ENCODE measurements around the gene KCNIP1. TPM values are rescaled to one million over a fixed set of nuclear protein-coding genes. Genes with fewer than 3 reads are reported as not detected.

KCNIP1 gene
- total and polyA plus RNA-seq, 2 of the 13 experiments (the other 11 are each of a cell fraction or from before 2014, with no cell fraction given) = not detected

DNA sequence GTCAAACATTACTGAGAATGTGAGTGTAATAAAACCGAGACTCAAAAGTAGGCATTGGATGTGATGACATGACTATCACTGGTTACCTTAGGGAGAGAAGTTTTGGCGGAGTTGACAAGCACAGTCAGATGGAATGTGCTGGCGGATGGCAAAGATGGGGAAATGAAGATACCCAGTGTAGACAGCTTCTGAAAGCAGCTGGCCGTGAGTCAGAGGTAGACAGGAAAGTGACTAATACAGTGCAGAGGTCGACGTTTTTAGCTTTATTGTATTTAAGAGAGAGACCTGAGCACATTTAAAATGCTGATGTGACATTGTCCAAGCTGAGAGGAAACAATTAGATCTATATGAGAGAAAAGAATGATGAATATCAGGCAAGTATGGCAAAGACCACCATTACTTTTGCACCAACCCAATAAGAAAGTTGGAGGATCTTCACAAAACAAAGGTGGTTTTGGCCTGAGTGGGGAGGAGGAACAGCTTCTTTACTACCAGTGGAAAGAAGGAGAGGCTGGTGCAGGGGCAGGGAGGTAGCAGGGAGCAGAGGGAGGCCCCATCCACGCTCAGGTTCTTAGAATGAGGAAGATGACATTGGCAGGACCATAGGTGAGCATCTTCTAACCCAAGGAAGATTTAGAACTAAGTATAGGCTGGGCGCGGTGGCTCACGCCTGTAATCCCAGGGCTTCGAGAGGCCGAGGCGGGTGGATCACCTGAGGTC lies 36.7 kb upstream of the KCNIP1 start (continued):
- TF ChIP-seq HMGA1 (CRISPR knock-in tag; conservative IDR thresholded peaks at IDR 0.05) = no peak
- TF ChIP-seq SRSF1 (optimal IDR thresholded peaks at IDR 0.05; ENCODE audit: low read depth, low read length) = no peak
- peak; percentile 30; the same call in 1 of the 2 replicates for TF ChIP-seq FOSL2 (CRISPR knock-in tag; IDR thresholded peaks at IDR 0.05)
- TF ChIP-seq MAFK (conservative IDR thresholded peaks at IDR 0.05 in 1 of 2, IDR thresholded peaks at IDR 0.05 in 1 of 2; ENCODE audit: low read length in 2 of 2) = peak; percentile 68

GRCh38 chr5:170468633-170469285 lies 35.1 kb upstream of the KCNIP1 start:
- FAIRE-seq (no peak), DNase-seq (ENCODE audit: low spot score) (no peak), ATAC-seq (no peak)
- in situ Hi-C loops (cut with HindIII; ENCODE audit: extremely low pct_ligation_motif_present, low pct_unique_long_range_greater_than_20kb) = no loop called here
- Histone ChIP-seq H3K27ac (ENCODE audit: extremely low read length, insufficient read depth, low read length) (no peak overlapping the region), H2AFZ (ENCODE audit: low read length) (no peak overlapping the region), H4K20me1 (ENCODE audit: insufficient read depth, low read length) (no peaks in the 10 kb centered on the region), H3K79me2 (ENCODE audit: insufficient read depth, low read length) (no peaks in the 10 kb centered on the region), H3K9me3 (ENCODE audit: low read length) (no peaks in the 10 kb centered on the region), H3K9ac (ENCODE audit: insufficient read depth, low read depth, low read length) (no peak overlapping the region), H3K36me3 (replicated peaks in 1 of 2; ENCODE audit: control insufficient read depth in 1 of 2, insufficient read depth in 2 of 2, low read length in 2 of 2) (no peaks in the 10 kb centered on the region), H3K4me1 (ENCODE audit: insufficient read depth, low read length) (peaks cover 9% of the 10 kb centered on the region), H3K27me3 (ENCODE audit: control insufficient read depth in 1 of 2, insufficient read depth in 2 of 2, low read length in 2 of 2) (peaks cover 0 to 15% of the 10 kb centered on the region in 2 experiments; a peak in 1 of 5 replicates), H3K4me3 (replicated peaks in 1 of 3; ENCODE audit: insufficient read depth in 1 of 3, low read depth in 2 of 3, low read length in 3 of 3) (no peak overlapping the region), H3K4me2 (ENCODE audit: low read depth, low read length) (no peak overlapping the region)
- intact Hi-C loops (cut with micrococcal nuclease; ENCODE audit: unreplicated experiment) = no loop called here
- 5% methylated on average over 7 of the region's 7 CpGs for WGBS (ENCODE audit: low lambda C conversion rate)
- BruUV-seq (replicated peaks) = no TSS peak
- ChIA-PET CTCF (ENCODE audit: low intra/inter-chr PET ratio, low total read pairs) (no interaction called here), POLR2A (no interaction called here)
- TF ChIP-seq FOXP4 (CRISPR knock-in tag; IDR thresholded peaks at IDR 0.05) (no peak), ARID2 (CRISPR knock-in tag; IDR thresholded peaks at IDR 0.05; ENCODE audit: borderline replicate concordance) (no peak), ESRRA (CRISPR knock-in tag; IDR thresholded peaks at IDR 0.05; ENCODE audit: low read depth) (no peak), FOXP1 (IDR thresholded peaks at IDR 0.05) (no peak), FOXP1 (CRISPR knock-in tag; IDR thresholded peaks at IDR 0.05) (no peak)

Measured in HepG2 (cell line).